Measurements from ENCODE around the gene C17orf114.

DNA sequence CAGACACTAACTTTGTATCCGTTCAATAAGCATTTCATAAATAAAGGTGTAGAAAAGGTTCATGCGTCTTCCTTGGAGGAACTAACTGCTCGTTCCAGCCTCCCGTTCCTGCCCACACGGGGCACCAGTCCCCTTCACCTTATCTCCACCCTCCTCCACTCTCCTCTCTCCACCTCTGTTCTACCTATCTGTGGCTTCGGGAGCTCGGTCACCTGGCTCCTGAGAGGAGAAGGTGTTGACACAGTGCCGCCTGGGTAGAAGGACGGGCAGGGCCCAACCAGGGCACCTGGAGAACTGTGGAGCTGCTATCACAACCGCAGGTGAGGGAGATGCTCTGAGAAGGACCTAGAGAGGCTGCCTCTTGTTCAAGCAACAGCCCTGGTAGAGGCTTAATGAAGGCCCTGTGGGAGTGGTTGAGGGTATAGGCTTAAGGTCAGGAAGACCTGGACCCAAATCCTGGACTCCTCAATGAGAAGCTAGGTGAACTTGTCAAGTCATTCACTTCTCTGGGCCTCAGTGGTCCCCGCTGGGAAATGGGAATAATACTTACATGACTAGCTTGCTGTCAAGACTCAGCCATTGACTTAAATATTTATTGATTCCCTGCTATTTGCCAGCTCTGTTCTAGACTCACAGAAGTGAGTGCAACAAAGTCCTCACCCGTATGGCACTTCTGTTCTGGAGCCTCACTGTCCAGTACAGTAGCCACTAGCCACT lies 21.4 kb upstream of the C17orf114 start:
- TF ChIP-seq MAZ (IDR thresholded peaks at IDR 0.05; ENCODE audit: borderline replicate concordance, low read depth, low read length) (no peak), MAZ (CRISPR knock-in tag; IDR thresholded peaks at IDR 0.05; ENCODE audit: low read depth) (no peak), ZNF367 (CRISPR knock-in tag; IDR thresholded peaks at IDR 0.05; ENCODE audit: borderline replicate concordance) (no peak), NFE2 (CRISPR knock-in tag; IDR thresholded peaks at IDR 0.05) (no peak), ZZZ3 (CRISPR knock-in tag; IDR thresholded peaks at IDR 0.05; ENCODE audit: borderline replicate concordance) (no peak), ZNF577 (CRISPR knock-in tag; IDR thresholded peaks at IDR 0.05; ENCODE audit: borderline replicate concordance, low read depth) (no peak), CBX2 (IDR thresholded peaks at IDR 0.05; ENCODE audit: low read depth, low read length) (no peak), CBX2 (CRISPR knock-in tag; IDR thresholded peaks at IDR 0.05; ENCODE audit: low read depth) (no peak), TBP (CRISPR knock-in tag; IDR thresholded peaks at IDR 0.05) (no peak)
- TF ChIP-seq, protein P1, sequence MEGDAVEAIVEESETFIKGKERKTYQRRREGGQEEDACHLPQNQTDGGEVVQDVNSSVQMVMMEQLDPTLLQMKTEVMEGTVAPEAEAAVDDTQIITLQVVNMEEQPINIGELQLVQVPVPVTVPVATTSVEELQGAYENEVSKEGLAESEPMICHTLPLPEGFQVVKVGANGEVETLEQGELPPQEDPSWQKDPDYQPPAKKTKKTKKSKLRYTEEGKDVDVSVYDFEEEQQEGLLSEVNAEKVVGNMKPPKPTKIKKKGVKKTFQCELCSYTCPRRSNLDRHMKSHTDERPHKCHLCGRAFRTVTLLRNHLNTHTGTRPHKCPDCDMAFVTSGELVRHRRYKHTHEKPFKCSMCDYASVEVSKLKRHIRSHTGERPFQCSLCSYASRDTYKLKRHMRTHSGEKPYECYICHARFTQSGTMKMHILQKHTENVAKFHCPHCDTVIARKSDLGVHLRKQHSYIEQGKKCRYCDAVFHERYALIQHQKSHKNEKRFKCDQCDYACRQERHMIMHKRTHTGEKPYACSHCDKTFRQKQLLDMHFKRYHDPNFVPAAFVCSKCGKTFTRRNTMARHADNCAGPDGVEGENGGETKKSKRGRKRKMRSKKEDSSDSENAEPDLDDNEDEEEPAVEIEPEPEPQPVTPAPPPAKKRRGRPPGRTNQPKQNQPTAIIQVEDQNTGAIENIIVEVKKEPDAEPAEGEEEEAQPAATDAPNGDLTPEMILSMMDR (CRISPR knock-in tag; IDR thresholded peaks at IDR 0.05): no peak
- TF ChIP-seq, protein P2, sequence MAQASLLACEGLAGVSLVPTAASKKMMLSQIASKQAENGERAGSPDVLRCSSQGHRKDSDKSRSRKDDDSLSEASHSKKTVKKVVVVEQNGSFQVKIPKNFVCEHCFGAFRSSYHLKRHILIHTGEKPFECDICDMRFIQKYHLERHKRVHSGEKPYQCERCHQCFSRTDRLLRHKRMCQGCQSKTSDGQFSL (CRISPR knock-in tag; IDR thresholded peaks at IDR 0.05): no peak
- TF ChIP-seq, protein P3, sequence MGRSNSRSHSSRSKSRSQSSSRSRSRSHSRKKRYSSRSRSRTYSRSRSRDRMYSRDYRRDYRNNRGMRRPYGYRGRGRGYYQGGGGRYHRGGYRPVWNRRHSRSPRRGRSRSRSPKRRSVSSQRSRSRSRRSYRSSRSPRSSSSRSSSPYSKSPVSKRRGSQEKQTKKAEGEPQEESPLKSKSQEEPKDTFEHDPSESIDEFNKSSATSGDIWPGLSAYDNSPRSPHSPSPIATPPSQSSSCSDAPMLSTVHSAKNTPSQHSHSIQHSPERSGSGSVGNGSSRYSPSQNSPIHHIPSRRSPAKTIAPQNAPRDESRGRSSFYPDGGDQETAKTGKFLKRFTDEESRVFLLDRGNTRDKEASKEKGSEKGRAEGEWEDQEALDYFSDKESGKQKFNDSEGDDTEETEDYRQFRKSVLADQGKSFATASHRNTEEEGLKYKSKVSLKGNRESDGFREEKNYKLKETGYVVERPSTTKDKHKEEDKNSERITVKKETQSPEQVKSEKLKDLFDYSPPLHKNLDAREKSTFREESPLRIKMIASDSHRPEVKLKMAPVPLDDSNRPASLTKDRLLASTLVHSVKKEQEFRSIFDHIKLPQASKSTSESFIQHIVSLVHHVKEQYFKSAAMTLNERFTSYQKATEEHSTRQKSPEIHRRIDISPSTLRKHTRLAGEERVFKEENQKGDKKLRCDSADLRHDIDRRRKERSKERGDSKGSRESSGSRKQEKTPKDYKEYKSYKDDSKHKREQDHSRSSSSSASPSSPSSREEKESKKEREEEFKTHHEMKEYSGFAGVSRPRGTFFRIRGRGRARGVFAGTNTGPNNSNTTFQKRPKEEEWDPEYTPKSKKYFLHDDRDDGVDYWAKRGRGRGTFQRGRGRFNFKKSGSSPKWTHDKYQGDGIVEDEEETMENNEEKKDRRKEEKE (IDR thresholded peaks at IDR 0.05): no peak
